ENCODE results near the gene CXCL14. TPM values are rescaled to one million over a fixed set of nuclear protein-coding genes. Genes with fewer than 3 reads are reported as not detected.

Gene CXCL14, protein sequence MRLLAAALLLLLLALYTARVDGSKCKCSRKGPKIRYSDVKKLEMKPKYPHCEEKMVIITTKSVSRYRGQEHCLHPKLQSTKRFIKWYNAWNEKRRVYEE
- polyA plus RNA-seq (2013, experiment 1 of 4) = 6.9 TPM
- 6.1 TPM for polyA plus RNA-seq (2013, experiment 2 of 4)
- polyA plus RNA-seq (2013, experiment 3 of 4) = 6.2 TPM
- 6.8 TPM for polyA plus RNA-seq (2013, experiment 4 of 4)

DNA sequence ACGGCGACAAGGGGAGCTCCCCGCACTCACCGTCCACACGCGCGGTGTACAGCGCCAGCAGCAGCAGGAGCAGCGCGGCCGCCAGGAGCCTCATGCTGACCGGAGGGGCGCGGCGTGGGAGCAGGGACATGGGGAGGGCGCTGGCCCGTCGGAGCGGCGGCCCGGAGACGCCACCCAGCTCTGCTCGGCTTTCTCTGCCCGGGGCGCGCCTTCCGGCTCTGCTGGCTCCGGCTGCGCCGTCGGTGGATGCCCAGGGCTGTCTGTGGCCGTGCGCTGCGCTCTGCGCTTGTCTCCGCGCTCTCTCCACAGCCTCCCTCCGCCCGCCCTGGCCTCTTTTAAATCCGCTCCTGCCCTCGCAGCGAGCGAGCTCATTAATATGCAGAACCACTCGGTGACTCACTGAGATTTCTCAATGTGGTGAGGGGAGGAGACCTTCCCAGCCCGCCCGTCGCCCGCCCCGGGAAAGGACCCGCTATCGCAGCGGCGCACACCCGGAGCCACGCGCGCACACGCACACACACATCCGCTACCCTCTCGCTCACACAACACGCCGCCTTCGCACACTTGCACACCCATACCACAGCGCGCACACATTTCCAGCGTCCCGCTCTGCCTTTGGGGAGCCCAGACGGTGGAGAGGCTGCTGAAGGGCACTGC lies at the start of gene CXCL14:
Gene CXCL14 (minus strand): TSS at position 307 of the 657 bp plus-strand sequence. CDS start 213 bp downstream, at position 94.
- WGBS, 2 experiments = 1% methylated on average over 68 of the region's 68 CpGs
- Histone ChIP-seq H3K4me3 (ENCODE audit: insufficient read depth, low read depth, low read length) (peak within 1 kb of the TSS; percentile 41), H3K27me3 (ENCODE audit: control insufficient read depth, insufficient read depth, low read length, poor library complexity, severe bottlenecking) (peaks cover 48% of the 10 kb centered on the region)

DNA sequence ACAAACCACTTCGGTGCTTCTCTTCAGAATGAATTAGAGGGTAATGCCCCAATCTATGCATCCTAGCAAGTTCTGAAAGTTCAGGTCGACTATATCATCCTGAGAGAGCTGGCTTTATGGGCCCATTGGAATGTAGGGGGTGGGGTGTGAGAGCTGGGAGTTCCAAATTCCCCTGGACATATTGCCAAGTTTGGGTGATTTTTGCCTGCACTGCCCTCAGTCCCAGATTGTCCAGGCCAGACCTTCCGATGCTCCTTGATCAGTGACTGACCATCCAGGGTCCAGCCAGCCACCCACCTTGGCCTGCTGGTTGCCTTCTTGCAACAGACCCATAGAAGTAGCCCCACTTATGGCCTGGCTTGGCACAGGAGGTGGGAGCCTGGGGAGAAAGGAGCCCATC lies 47.8 kb upstream of the CXCL14 start:
- Histone ChIP-seq H3K27ac (ENCODE audit: insufficient read depth, low read depth, low read length, poor library complexity, severe bottlenecking) (no peak overlapping the region), H3K4me3 (ENCODE audit: insufficient read depth, low read depth, low read length) (no peak overlapping the region), H3K4me1 (ENCODE audit: control insufficient read depth, insufficient read depth, low read length) (no peaks in the 10 kb centered on the region), H3K9me3 (ENCODE audit: control insufficient read depth, low read length) (no peaks in the 10 kb centered on the region), H3K27me3 (ENCODE audit: control insufficient read depth, insufficient read depth, low read length, poor library complexity, severe bottlenecking) (no peaks in the 10 kb centered on the region), H3K36me3 (ENCODE audit: control insufficient read depth, insufficient read depth, low read length) (no peaks in the 10 kb centered on the region)
- 90 to 91% methylated on average over 3 of the region's 3 CpGs for WGBS, 2 experiments

More for the DNA sequence above, at the start of gene CXCL14:
- Histone ChIP-seq H3K36me3 (ENCODE audit: control insufficient read depth, insufficient read depth, low read length) (no peaks in the 10 kb centered on the region), H3K9me3 (ENCODE audit: control insufficient read depth, low read length) (no peaks in the 10 kb centered on the region), H3K4me1 (ENCODE audit: control insufficient read depth, insufficient read depth, low read length) (peaks cover 33% of the 10 kb centered on the region), H3K27ac (ENCODE audit: insufficient read depth, low read depth, low read length, poor library complexity, severe bottlenecking) (no peak within 1 kb of the TSS)

DNA sequence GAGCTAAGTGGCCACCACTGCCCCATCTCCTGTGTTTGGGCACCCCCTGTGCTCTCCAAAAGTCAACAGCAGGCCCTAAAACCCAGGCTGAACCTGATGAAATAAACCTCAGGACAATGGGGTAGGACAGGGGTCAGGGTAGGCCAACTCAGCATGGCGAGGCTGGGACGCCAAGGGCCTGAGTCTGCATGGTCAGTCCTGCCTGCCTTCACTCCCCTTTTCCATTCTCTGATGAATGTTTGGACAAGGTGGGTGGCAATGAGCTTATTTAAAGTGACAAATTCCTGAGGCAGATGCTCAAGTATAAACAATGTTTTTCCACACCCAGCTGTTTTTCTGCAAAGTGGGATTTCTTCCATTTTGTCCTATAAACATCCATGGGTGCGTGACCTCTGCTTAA lies 47.2 kb upstream of the CXCL14 start:
- WGBS, 2 experiments = 89 to 93% methylated on average over 3 of the region's 3 CpGs
- Histone ChIP-seq H3K27ac (ENCODE audit: insufficient read depth, low read depth, low read length, poor library complexity, severe bottlenecking) (no peak overlapping the region), H3K9me3 (ENCODE audit: control insufficient read depth, low read length) (no peaks in the 10 kb centered on the region)

GRCh38 chr5:135625486-135625885 lies 46.7 kb upstream of the CXCL14 start:
- 92 to 100% methylated on average over 1 of the region's 1 CpG for WGBS, 2 experiments
- H3K36me3 ChIP-seq (ENCODE audit: control insufficient read depth, insufficient read depth, low read length) = no peaks in the 10 kb centered on the region
- H3K27me3 ChIP-seq (ENCODE audit: control insufficient read depth, insufficient read depth, low read length, poor library complexity, severe bottlenecking) = no peaks in the 10 kb centered on the region
- H3K27ac ChIP-seq (ENCODE audit: insufficient read depth, low read depth, low read length, poor library complexity, severe bottlenecking) = no peak overlapping the region
- no peak overlapping the region for H3K4me3 ChIP-seq (ENCODE audit: insufficient read depth, low read depth, low read length)
- H3K4me1 ChIP-seq (ENCODE audit: control insufficient read depth, insufficient read depth, low read length) = no peaks in the 10 kb centered on the region
- no peaks in the 10 kb centered on the region for H3K9me3 ChIP-seq (ENCODE audit: control insufficient read depth, low read length)

More for the DNA sequence above, 47.2 kb upstream of the CXCL14 start:
- Histone ChIP-seq H3K36me3 (ENCODE audit: control insufficient read depth, insufficient read depth, low read length) (no peaks in the 10 kb centered on the region), H3K27me3 (ENCODE audit: control insufficient read depth, insufficient read depth, low read length, poor library complexity, severe bottlenecking) (no peaks in the 10 kb centered on the region), H3K4me1 (ENCODE audit: control insufficient read depth, insufficient read depth, low read length) (no peaks in the 10 kb centered on the region), H3K4me3 (ENCODE audit: insufficient read depth, low read depth, low read length) (no peak overlapping the region)

DNA sequence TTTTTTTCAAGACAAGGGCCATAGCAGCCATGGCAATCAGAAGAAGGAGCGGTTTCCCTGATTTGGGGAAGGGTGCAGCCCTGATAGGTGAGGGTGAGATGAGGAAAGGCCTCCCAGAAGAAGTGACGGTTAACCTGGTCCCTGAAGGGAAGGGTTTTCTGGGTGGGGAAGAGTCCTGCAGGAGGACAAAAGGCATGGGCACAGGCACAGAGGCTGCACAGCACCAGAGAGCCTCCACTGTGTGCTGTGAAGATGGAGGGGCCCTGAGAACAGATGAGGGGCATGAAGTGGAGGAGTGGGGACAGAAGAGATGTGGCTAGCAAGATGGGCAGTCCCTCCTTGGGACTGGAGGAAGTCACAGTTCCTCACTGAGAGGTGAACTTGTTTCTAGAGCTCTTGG lies 46.3 kb upstream of the CXCL14 start:
- H3K4me1 ChIP-seq (ENCODE audit: control insufficient read depth, insufficient read depth, low read length) = no peaks in the 10 kb centered on the region
- 94% methylated on average over 2 of the region's 2 CpGs for WGBS, 2 experiments
- no peak overlapping the region for H3K27ac ChIP-seq (ENCODE audit: insufficient read depth, low read depth, low read length, poor library complexity, severe bottlenecking)
- no peaks in the 10 kb centered on the region for H3K36me3 ChIP-seq (ENCODE audit: control insufficient read depth, insufficient read depth, low read length)
- no peaks in the 10 kb centered on the region for H3K27me3 ChIP-seq (ENCODE audit: control insufficient read depth, insufficient read depth, low read length, poor library complexity, severe bottlenecking)
- H3K4me3 ChIP-seq (ENCODE audit: insufficient read depth, low read depth, low read length) = no peak overlapping the region
- H3K9me3 ChIP-seq (ENCODE audit: control insufficient read depth, low read length) = no peaks in the 10 kb centered on the region

GRCh38 chr5:135623186-135623715 lies 44.5 kb upstream of the CXCL14 start:
- WGBS, 2 experiments = 80 to 91% methylated on average over 2 of the region's 2 CpGs
- no peaks in the 10 kb centered on the region for H3K4me1 ChIP-seq (ENCODE audit: control insufficient read depth, insufficient read depth, low read length)
- H3K27me3 ChIP-seq (ENCODE audit: control insufficient read depth, insufficient read depth, low read length, poor library complexity, severe bottlenecking) = no peaks in the 10 kb centered on the region
- H3K4me3 ChIP-seq (ENCODE audit: insufficient read depth, low read depth, low read length) = no peak overlapping the region
- H3K27ac ChIP-seq (ENCODE audit: insufficient read depth, low read depth, low read length, poor library complexity, severe bottlenecking) = no peak overlapping the region
- no peaks in the 10 kb centered on the region for H3K36me3 ChIP-seq (ENCODE audit: control insufficient read depth, insufficient read depth, low read length)
- H3K9me3 ChIP-seq (ENCODE audit: control insufficient read depth, low read length) = no peaks in the 10 kb centered on the region

DNA sequence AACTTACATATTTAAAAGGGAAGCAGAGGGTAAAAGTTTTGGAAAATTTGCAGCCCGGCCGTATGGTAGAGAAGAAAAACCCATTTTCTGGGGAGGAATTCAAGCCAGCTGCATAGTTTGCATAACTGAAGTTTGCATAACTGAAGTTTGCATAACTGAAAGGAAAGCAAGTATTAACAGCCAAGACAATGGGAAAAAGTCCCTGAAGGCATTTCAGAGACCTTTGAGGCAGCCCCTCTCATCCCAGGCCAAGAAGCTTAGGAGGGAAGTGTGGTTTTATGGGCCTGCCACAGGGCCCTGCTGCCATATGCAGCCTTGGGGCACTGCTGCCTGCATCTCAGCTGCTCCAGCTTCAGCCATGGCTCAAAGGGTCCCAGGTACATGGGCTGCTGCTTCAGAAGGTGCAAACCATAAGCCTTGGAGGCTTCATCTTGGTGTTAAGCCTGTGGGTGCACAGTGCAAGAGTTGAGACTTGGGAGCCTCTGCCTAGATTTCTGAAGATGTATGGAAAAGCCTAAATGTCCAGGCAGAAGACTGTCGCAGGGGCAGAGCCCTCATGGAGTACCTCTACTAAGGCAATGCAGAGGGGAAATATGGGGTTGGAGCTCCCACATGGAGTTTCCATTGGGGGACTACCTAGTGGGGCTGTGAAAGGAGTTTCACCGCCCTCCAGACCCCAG lies 36.9 kb upstream of the CXCL14 start:
- H3K4me3 ChIP-seq (ENCODE audit: insufficient read depth, low read depth, low read length) = no peak overlapping the region
- WGBS, 2 experiments = 83% methylated on average over 4 of the region's 4 CpGs

GRCh38 chr5:135615171-135615570 lies 36.4 kb upstream of the CXCL14 start:
- 63 to 77% methylated on average over 1 of the region's 1 CpG for WGBS, 2 experiments
- H3K9me3 ChIP-seq (ENCODE audit: control insufficient read depth, low read length) = no peaks in the 10 kb centered on the region
- H3K27ac ChIP-seq (ENCODE audit: insufficient read depth, low read depth, low read length, poor library complexity, severe bottlenecking) = no peak overlapping the region
- H3K4me1 ChIP-seq (ENCODE audit: control insufficient read depth, insufficient read depth, low read length) = no peaks in the 10 kb centered on the region
- H3K36me3 ChIP-seq (ENCODE audit: control insufficient read depth, insufficient read depth, low read length) = no peaks in the 10 kb centered on the region
- H3K27me3 ChIP-seq (ENCODE audit: control insufficient read depth, insufficient read depth, low read length, poor library complexity, severe bottlenecking) = no peaks in the 10 kb centered on the region
- no peak overlapping the region for H3K4me3 ChIP-seq (ENCODE audit: insufficient read depth, low read depth, low read length)

More for the DNA sequence above, 36.9 kb upstream of the CXCL14 start:
- Histone ChIP-seq H3K36me3 (ENCODE audit: control insufficient read depth, insufficient read depth, low read length) (no peaks in the 10 kb centered on the region), H3K4me1 (ENCODE audit: control insufficient read depth, insufficient read depth, low read length) (no peaks in the 10 kb centered on the region), H3K27ac (ENCODE audit: insufficient read depth, low read depth, low read length, poor library complexity, severe bottlenecking) (no peak overlapping the region), H3K9me3 (ENCODE audit: control insufficient read depth, low read length) (no peaks in the 10 kb centered on the region), H3K27me3 (ENCODE audit: control insufficient read depth, insufficient read depth, low read length, poor library complexity, severe bottlenecking) (no peaks in the 10 kb centered on the region)

- no peak overlapping the region for H3K27ac ChIP-seq (ENCODE audit: insufficient read depth, low read depth, low read length, poor library complexity, severe bottlenecking)
- H3K4me1 ChIP-seq (ENCODE audit: control insufficient read depth, insufficient read depth, low read length) = no peaks in the 10 kb centered on the region
- no peaks in the 10 kb centered on the region for H3K36me3 ChIP-seq (ENCODE audit: control insufficient read depth, insufficient read depth, low read length)
- WGBS, 2 experiments = 89 to 93% methylated on average over 3 to 4 of the region's 4 CpGs
- no peaks in the 10 kb centered on the region for H3K9me3 ChIP-seq (ENCODE audit: control insufficient read depth, low read length)
- peaks cover 3% of the 10 kb centered on the region for H3K27me3 ChIP-seq (ENCODE audit: control insufficient read depth, insufficient read depth, low read length, poor library complexity, severe bottlenecking)
- no peak overlapping the region for H3K4me3 ChIP-seq (ENCODE audit: insufficient read depth, low read depth, low read length)
Observed at GRCh38 chr5:135609981-135610380, 31.2 kb upstream of the CXCL14 start.

DNA sequence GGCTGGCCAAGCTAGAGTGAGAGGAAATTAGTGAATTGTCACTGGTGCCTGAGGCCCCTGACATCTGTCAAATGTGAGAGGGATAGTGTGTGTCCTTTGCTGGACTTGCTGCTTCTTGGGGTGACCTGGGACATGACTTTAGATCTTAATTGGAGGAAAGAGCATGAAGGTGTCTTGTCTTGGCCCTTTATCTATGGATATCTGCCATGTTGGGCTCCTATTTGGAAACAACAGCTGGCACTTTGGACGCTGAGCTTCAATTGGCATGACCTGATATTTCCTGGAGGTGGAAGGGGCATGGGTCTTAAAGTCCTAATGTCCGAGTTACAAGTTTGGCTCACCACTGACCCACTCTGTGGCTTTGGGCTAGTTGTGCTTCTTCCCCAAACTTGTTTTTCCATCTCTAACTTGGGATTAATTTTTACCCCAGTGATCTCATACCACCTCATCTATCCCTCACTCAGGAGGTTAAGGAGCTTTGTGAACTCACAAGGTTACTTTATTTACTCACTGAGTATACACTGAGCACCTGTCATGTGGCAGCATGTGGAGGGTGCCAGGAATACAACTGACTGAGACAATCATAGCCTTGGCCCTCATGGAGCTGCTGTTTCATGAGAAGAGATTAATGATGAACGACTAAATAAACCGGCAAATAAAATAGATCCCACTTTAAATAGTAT lies 30.1 kb upstream of the CXCL14 start:
- Histone ChIP-seq H3K27ac (ENCODE audit: insufficient read depth, low read depth, low read length, poor library complexity, severe bottlenecking) (no peak overlapping the region), H3K36me3 (ENCODE audit: control insufficient read depth, insufficient read depth, low read length) (no peaks in the 10 kb centered on the region), H3K9me3 (ENCODE audit: control insufficient read depth, low read length) (no peaks in the 10 kb centered on the region), H3K4me1 (ENCODE audit: control insufficient read depth, insufficient read depth, low read length) (peaks cover 4% of the 10 kb centered on the region), H3K4me3 (ENCODE audit: insufficient read depth, low read depth, low read length) (no peak overlapping the region), H3K27me3 (ENCODE audit: control insufficient read depth, insufficient read depth, low read length, poor library complexity, severe bottlenecking) (peaks cover 3% of the 10 kb centered on the region)
- 96 to 98% methylated on average over 4 of the region's 4 CpGs for WGBS, 2 experiments

Data from ectodermal cell (in vitro differentiated cells).